H1 (cell line): ENCODE results near the gene GPC1. TPM values are rescaled to one million over a fixed set of nuclear protein-coding genes. Genes with fewer than 3 reads are reported as not detected.

Source experiments
- CTCF ChIA-PET: fragments of 300-600 bp; sonication (Branson Sonifier 250); formaldehyde crosslinking; loops from one replicate; lab custom pipeline; 2021; ENCODE audit not compliant: partially characterized antibody; lab: Charles Lee
- POLR2A ChIA-PET: fragments of 300-600 bp; sonication (Branson Sonifier 250); formaldehyde crosslinking; loops from one replicate; lab custom pipeline; 2021; ENCODE audit warnings: inconsistent platforms; ENCODE audit not compliant: partially characterized antibody; lab: Charles Lee
- DNase-seq, 2 experiments: peaks; one replicate each; pipeline versions ENCODE4 v3.0.0 to v3.0.0-alpha.2; 2010 to 2022; ENCODE audit warnings: low spot score in 2 of 2, low read depth in 1 of 2, mixed read lengths in 1 of 2
- FAIRE-seq: peaks from 2 replicates; lab custom pipeline; 2011; peaks lifted over from hg19 to GRCh38; lab: Jason Lieb, UNC
- H2AFZ ChIP-seq: 2 replicates; pipeline ENCODE4 v1.8.1; 2012; ENCODE audit warnings: low read length, inconsistent platforms
- H2AK5ac ChIP-seq: 2 replicates; pipeline ENCODE4 v1.6.1; 2013; ENCODE audit warnings: low read depth, low read length
- H2BK120ac ChIP-seq: replicated peaks from 2 replicates; pipeline ENCODE3; 2013; ENCODE audit warnings: low read depth, low read length, inconsistent platforms
- H2BK12ac ChIP-seq: 2 replicates; pipeline ENCODE4 v1.6.1; 2013; ENCODE audit warnings: low read depth, low read length
- H2BK15ac ChIP-seq: 2 replicates; pipeline ENCODE4 v1.6.1; 2013; ENCODE audit warnings: low read length
- H2BK20ac ChIP-seq: 2 replicates; pipeline ENCODE4 v1.6.1; 2013; ENCODE audit warnings: low read length
- H2BK5ac ChIP-seq: 2 replicates; pipeline ENCODE4 v1.6.1; 2013; ENCODE audit warnings: low read depth, low read length
- H3K14ac ChIP-seq: 2 replicates; pipeline ENCODE4 v1.6.1; 2013; ENCODE audit warnings: inconsistent platforms; ENCODE audit not compliant: insufficient read length
- H3K18ac ChIP-seq: 2 replicates; pipeline ENCODE4 v1.6.1; 2013; ENCODE audit warnings: low read length; ENCODE audit errors: extremely low read depth
- H3K23ac ChIP-seq: 2 replicates; pipeline ENCODE4 v1.6.1; 2013; ENCODE audit warnings: inconsistent platforms; ENCODE audit not compliant: insufficient read length
- H3K23me2 ChIP-seq: 2 replicates; pipeline ENCODE4 v1.6.1; 2013; ENCODE audit warnings: low read depth, low read length
- H3K27ac ChIP-seq: 2 replicates; pipeline ENCODE4 v1.6.1; 2011; ENCODE audit warnings: low read depth, low read length, inconsistent platforms
- H3K27me3 ChIP-seq, 4 experiments: replicated peaks in 1 of 4; 1 replicate in 1 of 4; 2 replicates in 3 of 4; pipeline versions ENCODE4 v1.6.1 to v1.8.1; 2011 to 2013; ENCODE audit warnings: low read length in 3 of 4, mild to moderate bottlenecking in 3 of 4, inconsistent platforms in 2 of 4, mixed read lengths in 2 of 4, moderate library complexity in 1 of 4; ENCODE audit not compliant: control insufficient read depth in 3 of 4, insufficient read depth in 3 of 4; ENCODE audit errors: extremely low read depth in 1 of 4
- H3K36me3 ChIP-seq, 4 experiments: 2 replicates each; pipeline versions ENCODE4 v1.6.1 to v1.8.1; 2011 to 2013; ENCODE audit warnings: mild to moderate bottlenecking in 4 of 4, low read length in 3 of 4, moderate library complexity in 2 of 4, control low read depth in 1 of 4, inconsistent platforms in 1 of 4; ENCODE audit not compliant: insufficient read depth in 4 of 4, control insufficient read depth in 2 of 4
- H3K4ac ChIP-seq: replicated peaks from 2 replicates; pipeline ENCODE3; 2013; ENCODE audit warnings: low read length, low read depth, mixed read lengths, inconsistent platforms; ENCODE audit not compliant: insufficient read length
- H3K4me1 ChIP-seq, 4 experiments: replicated peaks in 1 of 4; 1 replicate in 1 of 4; 2 replicates in 3 of 4; pipeline versions ENCODE4 v1.6.1 to v1.8.1; 2011 to 2013; ENCODE audit warnings: low read length in 3 of 4, inconsistent platforms in 2 of 4, mixed read lengths in 1 of 4; ENCODE audit not compliant: insufficient read depth in 4 of 4, control insufficient read depth in 3 of 4
- H3K4me2 ChIP-seq, 2 experiments: 2 replicates each; pipeline versions ENCODE4 v1.6.1 to v1.8.1; 2011 to 2013; ENCODE audit warnings: low read depth in 2 of 2, low read length in 2 of 2, control low read depth in 1 of 2, inconsistent platforms in 1 of 2, mild to moderate bottlenecking in 1 of 2; ENCODE audit not compliant: insufficient read depth in 1 of 2
- H3K4me3 ChIP-seq, 4 experiments: fragments of 200-600, 300-600 bp in 1 of 4; sonication (generic), shearing (Covaris generic), sonication (Bioruptor Twin) in 1 of 4; 2 replicates each; pipeline versions ENCODE4 v1.5.1 to v1.8.1; 2011 to 2016; ENCODE audit warnings: low read length in 4 of 4, low read depth in 3 of 4, control low read depth in 2 of 4, inconsistent platforms in 2 of 4, mild to moderate bottlenecking in 2 of 4, mixed read lengths in 1 of 4, moderate library complexity in 1 of 4; ENCODE audit not compliant: insufficient read depth in 2 of 4; ENCODE audit errors: extremely low read depth in 1 of 4
- H3K56ac ChIP-seq: replicated peaks from 2 replicates; pipeline ENCODE3; 2013; ENCODE audit warnings: low read depth, mild to moderate bottlenecking, mixed read lengths, low read length, inconsistent platforms; ENCODE audit not compliant: insufficient read length
- H3K79me1 ChIP-seq: 2 replicates; pipeline ENCODE4 v1.6.1; 2013; ENCODE audit warnings: low read depth, low read length, control low read depth
- H3K79me2 ChIP-seq, 2 experiments: 2 replicates each; pipeline versions ENCODE4 v1.6.1 to v1.8.1; 2012 to 2013; ENCODE audit warnings: low read length in 2 of 2, mild to moderate bottlenecking in 2 of 2, inconsistent platforms in 1 of 2; ENCODE audit not compliant: insufficient read depth in 2 of 2, control insufficient read depth in 1 of 2
- H3K9ac ChIP-seq, 4 experiments: replicated peaks in 1 of 4; 1 replicate in 1 of 4; 2 replicates in 3 of 4; pipeline versions ENCODE4 v1.6.1 to v1.8.1; 2011 to 2013; ENCODE audit warnings: low read depth in 3 of 4, low read length in 3 of 4, control low read depth in 2 of 4, mild to moderate bottlenecking in 2 of 4, moderate library complexity in 2 of 4, inconsistent platforms in 1 of 4; ENCODE audit errors: extremely low read depth in 1 of 4
- H3K9me3 ChIP-seq, 2 experiments: 2 replicates each; pipeline versions ENCODE4 v1.6.1 to v1.8.1; 2012 to 2013; ENCODE audit warnings: mild to moderate bottlenecking in 2 of 2, moderate library complexity in 2 of 2, control low read depth in 1 of 2, inconsistent platforms in 1 of 2, low read depth in 1 of 2, low read length in 1 of 2, mixed read lengths in 1 of 2; ENCODE audit not compliant: insufficient read depth in 2 of 2
- H4K20me1 ChIP-seq, 2 experiments: replicated peaks in 1 of 2; 2 replicates each; pipeline versions ENCODE3 to v1.8.1; 2011 to 2013; ENCODE audit warnings: inconsistent platforms in 2 of 2, low read length in 2 of 2, mild to moderate bottlenecking in 1 of 2; ENCODE audit not compliant: insufficient read depth in 2 of 2, control insufficient read depth in 1 of 2
- H4K5ac ChIP-seq: 2 replicates; pipeline ENCODE4 v1.6.1; 2013; ENCODE audit warnings: low read length, low read depth, mixed read lengths, inconsistent platforms; ENCODE audit not compliant: insufficient read length
- H4K8ac ChIP-seq: 2 replicates; pipeline ENCODE4 v1.8.0; 2013; ENCODE audit warnings: mild to moderate bottlenecking, moderate library complexity, low read length, inconsistent platforms; ENCODE audit not compliant: insufficient read depth; ENCODE audit errors: extremely low read depth
- H4K91ac ChIP-seq: replicated peaks from 2 replicates; pipeline ENCODE3; 2013; ENCODE audit warnings: low read length, mixed read lengths, inconsistent platforms; ENCODE audit not compliant: insufficient read length
- ASH2L ChIP-seq: fragments of 200-600, 300-600 bp; sonication (generic); IDR thresholded peaks from one replicate; pipeline ENCODE4 v1.7.1; 2017; ENCODE audit warnings: low read length
- EZH2 ChIP-seq: fragments of 200-600 bp; sonication (generic); IDR thresholded peaks from 2 replicates; pipeline ENCODE4 v1.7.1; 2012; ENCODE audit warnings: low read depth, mild to moderate bottlenecking, moderate library complexity, low read length, inconsistent platforms; ENCODE audit not compliant: severe bottlenecking
- FOSL1 ChIP-seq: IDR thresholded peaks from 2 replicates; pipeline ENCODE4 v1.6.1; 2011; ENCODE audit warnings: mild to moderate bottlenecking, low read depth, low read length, moderate library complexity; ENCODE audit not compliant: insufficient read depth
- POLR2AphosphoS5 ChIP-seq: IDR thresholded peaks from 2 replicates; pipeline ENCODE4 v1.6.1; 2011; ENCODE audit warnings: low read depth, low read length
- TCF12 ChIP-seq: IDR thresholded peaks from 2 replicates; pipeline ENCODE4 v1.6.1; 2011; ENCODE audit warnings: low read depth, mild to moderate bottlenecking, low read length
- YY1 ChIP-seq: IDR thresholded peaks from 2 replicates; pipeline ENCODE4 v1.6.1; 2011; ENCODE audit warnings: low read depth, mild to moderate bottlenecking, low read length
- ZNF274 ChIP-seq: IDR thresholded peaks from 2 replicates; pipeline ENCODE4 v1.7.0; 2012; ENCODE audit warnings: low read length, borderline replicate concordance; ENCODE audit errors: extremely low read depth
- WGBS, 2 experiments: shearing (Covaris generic) in 1 of 2; methylation state at CpG; one replicate each; pipeline versions ENCODE4 v1.1.6 to v1.1.7; 2013 to 2015; ENCODE audit warnings: low lambda C conversion rate in 2 of 2, mixed read lengths in 2 of 2, inconsistent platforms in 1 of 2, low coverage in 1 of 2, missing lambda C conversion rate in 1 of 2; ENCODE audit not compliant: insufficient replicate concordance in 2 of 2, insufficient coverage in 1 of 2, insufficient read length in 1 of 2; ENCODE audit errors: extremely low coverage in 1 of 2, missing lambda C conversion rate in 1 of 2; 5-methylcytosine and 5-hydroxymethylcytosine counted together
- polyA plus RNA-seq, 7 experiments: library from polyadenylated mRNA; depleted of rRNA in 3 of 7; stranded (reverse) in 5 of 7; unstranded in 2 of 7; fragments of >200 nt in 5 of 7; fragments of 200-250 nt in 2 of 7; gene quantifications; 1 replicate in 5 of 7; 2 replicates in 1 of 7; 4 replicates in 1 of 7; pipeline versions ENCODE4 v1.2.1 to v1.2.3, GENCODE V29; 2011 to 2013; ENCODE audit warnings: missing spikeins in 2 of 7, mixed read lengths in 2 of 7
- total RNA-seq: library from RNA; stranded (reverse); fragmentation: NEBNext Ultra II Directional; extraction: Animal tissue kit (Norgen Biotek cat#: 25700); gene quantifications from 2 replicates; pipeline ENCODE4 v1.2.1, GENCODE V29; 2021
- TF ChIP-seq, protein P1 (sequence below): IDR thresholded peaks from 2 replicates; pipeline ENCODE4 v1.6.1; 2012; ENCODE audit warnings: inconsistent platforms

GPC1 gene
- total and polyA plus RNA-seq, 2 of the 8 experiments (the other 6 are each of a cell fraction or from before 2014, with no cell fraction given) = 21.9 to 28.3 TPM

DNA sequence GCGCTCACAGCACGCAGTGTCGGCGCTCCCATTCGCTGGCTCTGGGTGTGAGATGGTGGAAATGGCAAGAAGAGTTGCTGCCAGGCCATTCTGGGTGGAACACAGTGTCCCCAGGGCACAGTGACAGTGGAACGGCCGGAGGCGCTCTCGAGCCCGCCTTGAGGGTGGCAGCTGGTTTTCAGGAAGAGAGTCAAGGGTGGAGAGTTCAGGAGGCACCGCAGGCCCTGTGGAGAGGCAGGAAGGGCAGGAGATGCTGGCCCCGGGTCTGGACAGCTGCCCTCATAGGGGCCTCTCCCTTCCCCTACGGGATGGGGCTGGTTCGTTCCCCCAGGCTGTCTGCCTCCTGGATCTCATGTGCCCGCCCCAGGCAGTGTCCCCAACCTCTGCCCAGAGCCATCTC lies 12.5 kb downstream of the GPC1 start:
- TF ChIP-seq FOSL1 (no peak), ZNF274 (no peak), POLR2AphosphoS5 (no peak), TCF12 (no peak), YY1 (no peak), ASH2L (no peak), EZH2 (no peak)
- TF ChIP-seq, protein P1, sequence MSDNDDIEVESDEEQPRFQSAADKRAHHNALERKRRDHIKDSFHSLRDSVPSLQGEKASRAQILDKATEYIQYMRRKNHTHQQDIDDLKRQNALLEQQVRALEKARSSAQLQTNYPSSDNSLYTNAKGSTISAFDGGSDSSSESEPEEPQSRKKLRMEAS = no peak
- H2BK5ac ChIP-seq = no peak overlapping the region
- H3K4me2 ChIP-seq = no peak overlapping the region
- DNase-seq (no peak), FAIRE-seq (no peak)
- H2BK120ac ChIP-seq = no peak overlapping the region
- H3K36me3 ChIP-seq = no peaks in the 10 kb centered on the region
- H4K91ac ChIP-seq = no peak overlapping the region
- H2BK15ac ChIP-seq = no peak overlapping the region
- H3K9ac ChIP-seq = no peak overlapping the region
- no peak overlapping the region for H3K27ac ChIP-seq
- no peaks in the 10 kb centered on the region for H3K79me2 ChIP-seq
- ChIA-PET CTCF (no interaction called here), POLR2A (no interaction called here)
- no peak overlapping the region for H3K4ac ChIP-seq
- H3K27me3 ChIP-seq = peaks cover 0 to 5% (median 5%) of the 10 kb centered on the region in 4 experiments; a peak in 2 of 7 replicates
- H4K5ac ChIP-seq = no peak overlapping the region
- H3K4me1 ChIP-seq = peaks cover 0 to 20% (median 8%) of the 10 kb centered on the region in 4 experiments; a peak in 6 of 7 replicates
- peak overlapping the region; percentile 62; the same call in 1 of the 2 replicates for H4K8ac ChIP-seq
- H2AK5ac ChIP-seq = no peak overlapping the region
- no peak overlapping the region for H2BK12ac ChIP-seq
- H4K20me1 ChIP-seq = peaks cover 15 to 42% of the 10 kb centered on the region in 2 experiments
- peaks cover 3% of the 10 kb centered on the region for H3K79me1 ChIP-seq
- H2AFZ ChIP-seq = no peak overlapping the region
- H3K14ac ChIP-seq = no peak overlapping the region
- H3K9me3 ChIP-seq = no peaks in the 10 kb centered on the region
- no peak overlapping the region for H3K18ac ChIP-seq
- H3K23ac ChIP-seq = no peak overlapping the region
- no peak overlapping the region for H3K56ac ChIP-seq
- 96% methylated on average over 13 of the region's 15 CpGs; no CpG with 5 or more reads in 1 of the 2 experiments for WGBS, 2 experiments
- H2BK20ac ChIP-seq = no peak overlapping the region
- no peak overlapping the region for H3K4me3 ChIP-seq
- H3K23me2 ChIP-seq = peaks cover 5% of the 10 kb centered on the region; the same call in 1 of the 2 replicates
